ENCODE measurements around the gene MEIOSIN. TPM values are rescaled to one million over a fixed set of nuclear protein-coding genes. Genes with fewer than 3 reads are reported as not detected.
"Not testable (repeated sequence)": the region's sequence is repeated elsewhere in the genome, so short reads cannot be mapped to it uniquely, and the experiment has no call there.

Gene MEIOSIN
- total RNA-seq, 1 donor from 2014 or later: not detected

DNA sequence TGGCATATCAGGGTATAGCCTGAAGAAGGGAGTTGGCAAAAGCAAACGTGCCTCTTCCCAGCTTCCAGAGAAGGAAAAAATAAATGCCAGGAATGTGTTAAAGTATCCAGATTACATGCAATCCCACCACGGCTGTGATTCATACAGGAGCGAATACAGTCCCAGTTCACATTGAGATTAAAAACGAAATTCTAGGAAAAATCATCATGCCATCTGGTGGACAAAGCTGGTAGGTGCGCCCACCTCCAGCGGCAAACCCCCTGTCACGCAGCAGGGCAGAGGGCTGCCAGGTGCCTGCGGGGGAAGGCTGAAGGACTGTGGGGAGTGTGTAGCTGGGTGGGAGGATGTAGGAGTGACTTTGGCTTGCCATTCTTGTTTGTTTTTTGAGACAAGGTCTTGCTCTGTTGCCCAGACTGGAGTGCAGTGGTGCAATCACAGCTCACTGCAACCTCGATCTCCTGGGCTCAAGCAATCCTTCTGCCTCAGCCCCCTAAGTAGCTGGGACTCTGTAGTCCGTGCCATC lies 65.8 kb downstream of the MEIOSIN start:
- DNase-seq (ENCODE audit: low read depth in 2 of 2): peak; percentile 60 to 77

GRCh38 chr19:45799541-45799940 lies 66.3 kb downstream of the MEIOSIN start:
- DNase-seq (ENCODE audit: low read depth in 2 of 2): not testable (repeated sequence)

- DNase-seq (ENCODE audit: low read depth in 2 of 2): no peak
These were observed 66.9 kb downstream of the MEIOSIN start for GRCh38 chr19:45800070-45800553.

- no peak for DNase-seq (ENCODE audit: low read depth in 2 of 2)
These were observed 68.5 kb downstream of the MEIOSIN start for GRCh38 chr19:45801603-45802175.

GRCh38 chr19:45804140-45804958 lies 71.1 kb downstream of the MEIOSIN start:
- DNase-seq (ENCODE audit: low read depth in 2 of 2): no peak

- no peak for DNase-seq (ENCODE audit: low read depth in 2 of 2)
These were observed 71.7 kb downstream of the MEIOSIN start for GRCh38 chr19:45804959-45805230.

GRCh38 chr19:45805719-45806118 lies 72.5 kb downstream of the MEIOSIN start:
- no peak for DNase-seq (ENCODE audit: low read depth in 2 of 2)

DNA sequence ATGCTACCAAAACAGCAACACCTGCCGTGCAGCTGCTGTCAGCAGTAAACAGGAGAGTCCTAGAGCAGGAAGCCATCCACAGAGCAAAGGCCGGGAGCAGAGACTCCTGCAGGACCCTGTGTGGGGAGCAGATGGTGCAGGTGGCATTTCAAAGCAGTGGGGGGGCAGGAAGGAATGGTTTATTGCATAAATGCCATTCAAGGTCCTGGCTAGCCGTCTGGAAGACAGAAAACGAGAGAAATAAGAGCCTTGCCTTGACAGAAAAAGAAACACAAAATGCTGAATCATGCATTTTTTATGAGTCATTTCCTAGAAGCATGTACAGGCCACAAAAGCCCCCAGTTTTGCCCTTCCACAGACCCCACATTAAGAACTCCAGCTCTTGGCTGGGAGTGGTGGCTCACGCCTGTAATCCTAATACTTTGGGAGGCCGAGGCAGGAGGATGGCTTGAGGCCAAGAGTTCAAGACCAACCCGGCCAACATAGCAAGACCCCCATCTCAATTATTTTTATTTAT lies 76.5 kb downstream of the MEIOSIN start:
- DNase-seq (ENCODE audit: low read depth in 2 of 2): peak in 1 of 2 donors; percentile 67

DNA sequence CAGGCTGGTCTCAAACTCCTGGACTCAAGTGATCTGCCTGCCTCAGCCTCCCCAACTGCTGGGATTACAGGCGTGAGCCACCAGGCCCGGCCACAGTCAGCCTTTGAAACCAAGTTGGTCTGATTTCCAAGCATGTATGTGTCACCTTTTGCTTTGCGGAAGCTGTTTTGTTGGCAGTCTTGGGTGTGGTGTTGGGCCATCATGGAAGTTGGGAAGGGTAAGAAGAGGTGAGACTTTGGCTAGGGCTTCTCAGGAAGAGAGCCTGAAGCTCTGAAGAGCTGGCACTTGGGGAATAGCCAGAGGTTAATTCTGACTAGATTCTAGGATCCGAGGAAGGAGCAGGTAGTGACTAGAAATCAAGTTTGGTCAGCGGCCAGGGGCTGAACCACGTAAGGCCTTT lies 79.1 kb downstream of the MEIOSIN start:
- no peak for DNase-seq (ENCODE audit: low read depth in 2 of 2)

Other genes starting within 250 kb of the MEIOSIN start
- 5.0 and 5.6 TPM in 2 replicates for gene RTN2, start 236.4 kb upstream of the MEIOSIN start, total RNA-seq
- gene PPM1N, start 235.0 kb upstream of the MEIOSIN start, total RNA-seq: 1.3 TPM in 1 of 2 replicates, not detected in the other
- 32.9 and 49.0 TPM in 2 replicates for gene VASP, start 226.0 kb upstream of the MEIOSIN start, total RNA-seq
- 3.1 and 5.4 TPM in 2 replicates for gene OPA3, start 148.6 kb upstream of the MEIOSIN start, total RNA-seq
- 1.1 and 1.6 TPM in 2 replicates for gene GPR4, start 131.2 kb upstream of the MEIOSIN start, total RNA-seq
- 8.9 and 15.1 TPM in 2 replicates for gene EML2, start 94.0 kb upstream of the MEIOSIN start, total RNA-seq
- gene GIPR, start 65.2 kb upstream of the MEIOSIN start, total RNA-seq: under 0.01 TPM in 2 replicates
- gene SNRPD2, start 41.5 kb upstream of the MEIOSIN start, total RNA-seq: 331 and 391 TPM in 2 replicates
- 5.9 and 7.7 TPM in 2 replicates for gene QPCTL, start 40.8 kb upstream of the MEIOSIN start, total RNA-seq
- 3.5 and 4.4 TPM in 2 replicates for gene FBXO46, start 2.5 kb upstream of the MEIOSIN start, total RNA-seq
- gene SIX5, start 35.8 kb downstream of the MEIOSIN start, total RNA-seq: 3.3 and 5.0 TPM in 2 replicates
- gene DMPK, start 49.1 kb downstream of the MEIOSIN start, total RNA-seq: 4.4 and 7.7 TPM in 2 replicates
- gene DMWD, start 59.4 kb downstream of the MEIOSIN start, total RNA-seq: 11.6 and 19.4 TPM in 2 replicates
- under 0.01 TPM in 2 replicates for gene RSPH6A, start 81.9 kb downstream of the MEIOSIN start, total RNA-seq
- gene SYMPK, start 129.7 kb downstream of the MEIOSIN start, total RNA-seq: 18.1 and 21.4 TPM in 2 replicates
- under 0.01 TPM in 2 replicates for gene FOXA3, start 130.9 kb downstream of the MEIOSIN start, total RNA-seq
- gene IRF2BP1, start 152.7 kb downstream of the MEIOSIN start, total RNA-seq: 13.1 and 20.0 TPM in 2 replicates
- gene MYPOP, start 169.2 kb downstream of the MEIOSIN start, total RNA-seq: 0.87 and 1.2 TPM in 2 replicates
- gene NANOS2, start 181.3 kb downstream of the MEIOSIN start, total RNA-seq: not detected in 2 replicates
- gene NOVA2, start 240.4 kb downstream of the MEIOSIN start, total RNA-seq: 3.7 and 6.2 TPM in 2 replicates